HCT116 (cell line): Measurements from ENCODE around the gene RAD52. TPM values are rescaled to one million over a fixed set of nuclear protein-coding genes. Genes with fewer than 3 reads are reported as not detected.

ENCODE experiments used
- ATAC-seq: fragments of 200-7000 bp; cut with Tn5 transposase; 2 replicates; pipeline ENCODE4 v1.9.1; 2020; ENCODE audit warnings: mild to moderate bottlenecking, moderate library complexity
- BruUV-seq: library from RNA; stranded (reverse); fragments of 400-500 nt; replicated peaks from 2 replicates; lab custom pipeline; 2021; lab: Mats Ljungman, UMichigan
- CTCF ChIA-PET: fragments of 300-600 bp; sonication (Branson Sonifier 250); formaldehyde crosslinking; loops from one replicate; lab custom pipeline; 2021; ENCODE audit warnings: antibody characterized with exemption; lab: Charles Lee
- POLR2A ChIA-PET: fragments of 300-600, 350-600 bp; sonication (Branson Sonifier 250); formaldehyde crosslinking; loops from one replicate; lab custom pipeline; 2021; ENCODE audit warnings: antibody characterized with exemption; lab: Charles Lee
- RAD21 ChIA-PET, 2 experiments: fragments of 300-600 bp; sonication (Branson Sonifier 250); formaldehyde crosslinking; loops; one replicate each; lab custom pipeline; 2023; ENCODE audit warnings: low total read pairs in 2 of 2; ENCODE audit not compliant: uncharacterized antibody in 2 of 2, unreplicated experiment in 2 of 2, low non-redundant PET in 1 of 2; lab: Charles Lee
- DNase-seq: peaks from one replicate; pipeline ENCODE4 v3.0.0-alpha.2; 2010; ENCODE audit warnings: low read depth, low spot score
- H2AFZ ChIP-seq: fragments of 200-600 bp; shearing (Covaris generic), sonication (generic); 2 replicates; pipeline ENCODE4 v1.6.1; 2017; ENCODE audit warnings: low read depth, mixed run types, mixed read lengths, antibody characterized with exemption, low read length; ENCODE audit not compliant: poor library complexity, severe bottlenecking
- H3K27ac ChIP-seq: 2 replicates; pipeline ENCODE4 v1.5.1; 2012; ENCODE audit warnings: low read depth, low read length
- H3K27me3 ChIP-seq: fragments of 200-600 bp; sonication (generic); 2 replicates; pipeline ENCODE4 v1.6.1; 2016; ENCODE audit warnings: mixed run types, low read length, mixed read lengths; ENCODE audit not compliant: insufficient read depth
- H3K36me3 ChIP-seq, 2 experiments: fragments of 200-500 bp in 1 of 2; fragments of 200-600 bp in 1 of 2; sonication (Bioruptor generic) in 1 of 2; sonication (generic) in 1 of 2; 2 replicates each; pipeline versions ENCODE4 v1.5.1 to v1.6.1; 2014 to 2016; ENCODE audit warnings: low read length in 2 of 2, inconsistent platforms in 1 of 2, mixed read lengths in 1 of 2, mixed run types in 1 of 2; ENCODE audit not compliant: insufficient read depth in 2 of 2, control insufficient read depth in 1 of 2
- H3K4me1 ChIP-seq, 2 experiments: fragments of 200-600 bp in 1 of 2; sonication (generic) in 1 of 2; 2 replicates each; pipeline versions ENCODE4 v1.5.1 to v1.6.1; 2012 to 2017; ENCODE audit warnings: low read length in 2 of 2, inconsistent platforms in 1 of 2, mild to moderate bottlenecking in 1 of 2, mixed read lengths in 1 of 2, mixed run types in 1 of 2, moderate library complexity in 1 of 2; ENCODE audit not compliant: insufficient read depth in 2 of 2, control insufficient read depth in 1 of 2
- H3K4me2 ChIP-seq: fragments of 200-600 bp; sonication (generic); 2 replicates; pipeline ENCODE4 v1.6.1; 2017; ENCODE audit warnings: mixed run types, low read length, mixed read lengths
- H3K4me3 ChIP-seq, 2 experiments: fragments of 200-600 bp in 1 of 2; sonication (generic) in 1 of 2; replicated peaks in 1 of 2; 2 replicates each; pipeline ENCODE4 v1.5.1; 2011 to 2016; ENCODE audit warnings: low read length in 2 of 2, control low read depth in 1 of 2, low read depth in 1 of 2, mild to moderate bottlenecking in 1 of 2, mixed read lengths in 1 of 2, mixed run types in 1 of 2
- H3K79me2 ChIP-seq: fragments of 200-600 bp; sonication (generic); 2 replicates; pipeline ENCODE4 v1.6.1; 2017; ENCODE audit warnings: mild to moderate bottlenecking, mixed run types, low read length, moderate library complexity, mixed read lengths; ENCODE audit not compliant: insufficient read depth
- H3K9ac ChIP-seq: fragments of 200-600 bp; sonication (generic); 2 replicates; pipeline ENCODE4 v1.6.1; 2016; ENCODE audit warnings: low read length, mixed read lengths
- H3K9me2 ChIP-seq: fragments of 200-600 bp; sonication (generic), shearing (Covaris generic); 2 replicates; pipeline ENCODE4 v1.6.1; 2017; ENCODE audit warnings: mixed run types, mild to moderate bottlenecking, moderate library complexity; ENCODE audit not compliant: insufficient read depth
- H3K9me3 ChIP-seq, 2 experiments: fragments of 200-500 bp in 1 of 2; fragments of 200-600 bp in 1 of 2; sonication (Bioruptor generic) in 1 of 2; sonication (generic) in 1 of 2; 2 replicates each; pipeline ENCODE4 v1.6.1; 2014 to 2017; ENCODE audit warnings: low read length in 2 of 2, mixed read lengths in 2 of 2, inconsistent platforms in 1 of 2, low read depth in 1 of 2, mild to moderate bottlenecking in 1 of 2, mixed run types in 1 of 2, moderate library complexity in 1 of 2; ENCODE audit not compliant: control insufficient read depth in 1 of 2, insufficient read depth in 1 of 2
- H4K20me1 ChIP-seq: fragments of 200-600 bp; sonication (generic), shearing (Covaris generic); 2 replicates; pipeline ENCODE4 v1.6.1; 2017; ENCODE audit warnings: mixed run types, mild to moderate bottlenecking, moderate library complexity; ENCODE audit not compliant: insufficient read depth
- EGR1 ChIP-seq: IDR thresholded peaks from 2 replicates; pipeline ENCODE4 v1.6.1; 2012; ENCODE audit warnings: low read depth
- EZH2 ChIP-seq: fragments of 200-600 bp; sonication (generic); IDR thresholded peaks from 2 replicates; pipeline ENCODE4 v1.6.1; 2017; ENCODE audit warnings: antibody characterized with exemption, mixed run types
- FOSL1 ChIP-seq: IDR thresholded peaks from 2 replicates; pipeline ENCODE4 v1.6.1; 2012; ENCODE audit warnings: low read depth
- JUND ChIP-seq: IDR thresholded peaks from 2 replicates; pipeline ENCODE4 v1.6.1; 2012
- MAX ChIP-seq: IDR thresholded peaks from 2 replicates; pipeline ENCODE4 v1.6.1; 2012
- POLR2A ChIP-seq: IDR thresholded peaks from 2 replicates; pipeline ENCODE4 v1.7.0; 2011; ENCODE audit warnings: borderline replicate concordance; ENCODE audit not compliant: insufficient read depth, insufficient read length; ENCODE audit errors: extremely low read depth
- RAD21 ChIP-seq: IDR thresholded peaks from 2 replicates; pipeline ENCODE4 v1.6.1; 2012; ENCODE audit warnings: low read depth, mild to moderate bottlenecking
- SIN3A ChIP-seq: IDR thresholded peaks from 2 replicates; pipeline ENCODE4 v1.6.1; 2012; ENCODE audit warnings: low read depth
- SRF ChIP-seq: IDR thresholded peaks from 2 replicates; pipeline ENCODE4 v1.6.1; 2012; ENCODE audit warnings: low read depth
- ZNF274 ChIP-seq: fragments of 200-500 bp; sonication (Bioruptor generic); IDR thresholded peaks from 2 replicates; pipeline ENCODE4 v1.6.1; 2014; ENCODE audit warnings: mild to moderate bottlenecking, low read depth, low read length, inconsistent platforms
- intact Hi-C: fragments of 100-400 bp; cut with micrococcal nuclease; formaldehyde crosslinking; loops from 2 replicates; pipeline ENCODE4 v1.10.0; 2022
- total RNA-seq: library from RNA; stranded (reverse); gene quantifications from one replicate; pipeline ENCODE4 v1.2.1, GENCODE V29; 2021; ENCODE audit not compliant: unreplicated experiment
- TF ChIP-seq, protein P1 (sequence below): IDR thresholded peaks from 2 replicates; pipeline ENCODE4 v1.6.1; 2012; ENCODE audit warnings: low read depth

RAD52 gene
- total RNA-seq, 1 experiment from 2014 or later, result 24.4 TPM

GRCh38 chr12:910416-910815 is 39.1 kb downstream of the RAD52 start:
- DNase-seq, result no peak
- Histone ChIP-seq H2AFZ (no peak overlapping the region), H3K4me2 (no peak overlapping the region), H3K9me2 (no peaks in the 10 kb centered on the region), H3K27me3 (no peaks in the 10 kb centered on the region), H3K79me2 (no peaks in the 10 kb centered on the region), H3K9me3 (no peaks in the 10 kb centered on the region), H3K36me3 (peaks cover 55 to 58% of the 10 kb centered on the region in 2 experiments), H3K4me3 (no peak overlapping the region), H3K27ac (no peak overlapping the region), H3K4me1 (no peaks in the 10 kb centered on the region), H3K9ac (no peak overlapping the region), H4K20me1 (no peaks in the 10 kb centered on the region)
- no peak for ATAC-seq
- TSS peak; percentile 17 for BruUV-seq
- TF ChIP-seq EZH2 (no peak), SRF (no peak), RAD21 (no peak), MAX (no peak), FOSL1 (no peak), ZNF274 (no peak), POLR2A (no peak), SIN3A (no peak), JUND (no peak), EGR1 (no peak)
- TF ChIP-seq, protein P1, sequence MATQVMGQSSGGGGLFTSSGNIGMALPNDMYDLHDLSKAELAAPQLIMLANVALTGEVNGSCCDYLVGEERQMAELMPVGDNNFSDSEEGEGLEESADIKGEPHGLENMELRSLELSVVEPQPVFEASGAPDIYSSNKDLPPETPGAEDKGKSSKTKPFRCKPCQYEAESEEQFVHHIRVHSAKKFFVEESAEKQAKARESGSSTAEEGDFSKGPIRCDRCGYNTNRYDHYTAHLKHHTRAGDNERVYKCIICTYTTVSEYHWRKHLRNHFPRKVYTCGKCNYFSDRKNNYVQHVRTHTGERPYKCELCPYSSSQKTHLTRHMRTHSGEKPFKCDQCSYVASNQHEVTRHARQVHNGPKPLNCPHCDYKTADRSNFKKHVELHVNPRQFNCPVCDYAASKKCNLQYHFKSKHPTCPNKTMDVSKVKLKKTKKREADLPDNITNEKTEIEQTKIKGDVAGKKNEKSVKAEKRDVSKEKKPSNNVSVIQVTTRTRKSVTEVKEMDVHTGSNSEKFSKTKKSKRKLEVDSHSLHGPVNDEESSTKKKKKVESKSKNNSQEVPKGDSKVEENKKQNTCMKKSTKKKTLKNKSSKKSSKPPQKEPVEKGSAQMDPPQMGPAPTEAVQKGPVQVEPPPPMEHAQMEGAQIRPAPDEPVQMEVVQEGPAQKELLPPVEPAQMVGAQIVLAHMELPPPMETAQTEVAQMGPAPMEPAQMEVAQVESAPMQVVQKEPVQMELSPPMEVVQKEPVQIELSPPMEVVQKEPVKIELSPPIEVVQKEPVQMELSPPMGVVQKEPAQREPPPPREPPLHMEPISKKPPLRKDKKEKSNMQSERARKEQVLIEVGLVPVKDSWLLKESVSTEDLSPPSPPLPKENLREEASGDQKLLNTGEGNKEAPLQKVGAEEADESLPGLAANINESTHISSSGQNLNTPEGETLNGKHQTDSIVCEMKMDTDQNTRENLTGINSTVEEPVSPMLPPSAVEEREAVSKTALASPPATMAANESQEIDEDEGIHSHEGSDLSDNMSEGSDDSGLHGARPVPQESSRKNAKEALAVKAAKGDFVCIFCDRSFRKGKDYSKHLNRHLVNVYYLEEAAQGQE, result no peak
- intact Hi-C loops, result no loop called here
- ChIA-PET CTCF (interaction anchor here (0.7 kb wide), 1 partner anchor 182 kb away, joined by 3 read pairs; no protein-coding TSS in a partner anchor), POLR2A (no interaction called here), RAD21 (no interaction called here)
